Panc1 (cell line): ENCODE measurements around the gene ABHD12. TPM values are rescaled to one million over a fixed set of nuclear protein-coding genes. Genes with fewer than 3 reads are reported as not detected.

Experiments used
- ATAC-seq: fragments of 200-7000 bp; cut with Tn5 transposase; 2 replicates; pipeline ENCODE4 v1.9.1; 2020; ENCODE audit warnings: mild to moderate bottlenecking, moderate library complexity
- BruUV-seq: library from RNA; stranded (reverse); fragments of 400-500 nt; replicated peaks from 2 replicates; lab custom pipeline; 2021; lab: Mats Ljungman, UMichigan
- CTCF ChIA-PET: fragments of 300-600 bp; sonication (Branson Sonifier 250); formaldehyde crosslinking; loops from one replicate; lab custom pipeline; 2022; ENCODE audit warnings: antibody characterized with exemption; lab: Charles Lee
- POLR2A ChIA-PET: fragments of 300-600 bp; sonication (Branson Sonifier 250); formaldehyde crosslinking; loops from one replicate; lab custom pipeline; 2022; ENCODE audit warnings: antibody characterized with exemption; lab: Charles Lee
- DNase-seq: peaks from one replicate; pipeline ENCODE4 v3.0.0-alpha.2; 2010; ENCODE audit warnings: low read depth, low spot score
- H3K27ac ChIP-seq: 2 replicates; pipeline ENCODE4 v1.5.1; 2011; ENCODE audit warnings: mild to moderate bottlenecking, low read length, inconsistent platforms
- H3K27me3 ChIP-seq: fragments of 200-500 bp; sonication (Bioruptor generic); 2 replicates; pipeline ENCODE4 v1.6.0; 2014; ENCODE audit warnings: low read length, inconsistent platforms; ENCODE audit not compliant: control insufficient read depth, insufficient read depth
- H3K36me3 ChIP-seq: fragments of 200-500 bp; sonication (Bioruptor generic); 2 replicates; pipeline ENCODE4 v1.5.1; 2014; ENCODE audit warnings: inconsistent platforms, mild to moderate bottlenecking, low read length, moderate library complexity; ENCODE audit not compliant: control insufficient read depth, insufficient read depth
- H3K4me1 ChIP-seq: 2 replicates; pipeline ENCODE4 v1.5.1; 2011; ENCODE audit warnings: inconsistent platforms, mild to moderate bottlenecking, low read length, moderate library complexity; ENCODE audit not compliant: control insufficient read depth, insufficient read depth
- H3K4me3 ChIP-seq, 2 experiments: 2 replicates each; pipeline ENCODE4 v1.5.1; 2011 to 2012; ENCODE audit warnings: low read depth in 2 of 2, low read length in 2 of 2, mild to moderate bottlenecking in 2 of 2, inconsistent platforms in 1 of 2, moderate library complexity in 1 of 2
- H3K9me3 ChIP-seq: fragments of 200-500 bp; sonication (Bioruptor generic); 2 replicates; pipeline ENCODE4 v1.5.1; 2014; ENCODE audit warnings: low read depth, mild to moderate bottlenecking, inconsistent platforms, low read length, moderate library complexity; ENCODE audit not compliant: control insufficient read depth, insufficient read depth
- CTCF ChIP-seq: fragments of 450-650 bp; IDR thresholded peaks from 2 replicates; pipeline ENCODE4 v1.5.1; 2017; ENCODE audit warnings: mild to moderate bottlenecking
- POLR2AphosphoS5 ChIP-seq: IDR thresholded peaks from 2 replicates; pipeline ENCODE4 v1.6.1; 2012; ENCODE audit warnings: mild to moderate bottlenecking, low read depth, low read length, moderate library complexity
- REST ChIP-seq, 2 experiments: IDR thresholded peaks; 2 replicates each; pipeline ENCODE4 v1.6.1; 2011 to 2012; ENCODE audit warnings: low read depth in 2 of 2, control low read depth in 1 of 2, low read length in 1 of 2, mild to moderate bottlenecking in 1 of 2, moderate library complexity in 1 of 2; ENCODE audit not compliant: insufficient read depth in 1 of 2
- SIN3A ChIP-seq: IDR thresholded peaks from 2 replicates; pipeline ENCODE4 v1.6.1; 2012; ENCODE audit warnings: low read depth, mild to moderate bottlenecking, low read length, moderate library complexity, borderline replicate concordance; ENCODE audit not compliant: insufficient read depth
- TCF7L2 ChIP-seq: IDR thresholded peaks from 2 replicates; pipeline ENCODE4 v1.6.1; 2011; ENCODE audit warnings: mild to moderate bottlenecking, low read depth, low read length, inconsistent platforms
- in situ Hi-C: cut with HindIII; loops from 2 replicates; pipeline ENCODE4 v1.10.0; 2016; ENCODE audit warnings: low sequenced_read_pairs, low pct_unique_long_range_greater_than_20kb
- intact Hi-C: fragments of 100-400 bp; cut with micrococcal nuclease; formaldehyde crosslinking; loops from one replicate; pipeline ENCODE4 v1.10.0; 2022; ENCODE audit not compliant: unreplicated experiment
- total RNA-seq: library from RNA; stranded (reverse); gene quantifications from one replicate; pipeline ENCODE4 v1.2.1, GENCODE V29; 2021; ENCODE audit not compliant: unreplicated experiment

ABHD12 gene
- total RNA-seq, 1 experiment from 2014 or later: 90.9 TPM

GRCh38 chr20:25282034-25282781, 108.4 kb downstream of the ABHD12 start:
- H3K4me1 ChIP-seq: peaks cover 7% of the 10 kb centered on the region; the same call in 1 of the 2 replicates
- peaks cover 34% of the 10 kb centered on the region for H3K36me3 ChIP-seq
- H3K9me3 ChIP-seq: no peaks in the 10 kb centered on the region
- in situ Hi-C loops: no loop called here
- H3K4me3 ChIP-seq: no peak overlapping the region
- DNase-seq (no peak), ATAC-seq (no peak)
- TF ChIP-seq SIN3A (no peak), TCF7L2 (no peak), REST (IDR thresholded peaks at IDR 0.05; ENCODE audit: insufficient read depth in 1 of 2, low read depth in 2 of 2, low read length in 1 of 2) (no peak), CTCF (no peak), POLR2AphosphoS5 (no peak)
- 0 out of 2 replicates have a peak overlapping the region, but pooled peaks have one; percentile 29 for H3K27ac ChIP-seq
- no TSS peak for BruUV-seq
- intact Hi-C loops: no loop called here
- ChIA-PET CTCF (no interaction called here), POLR2A (no interaction called here)
- no peaks in the 10 kb centered on the region for H3K27me3 ChIP-seq

GRCh38 chr20:25281541-25281991, 109.1 kb downstream of the ABHD12 start:
- in situ Hi-C loops: no loop called here

More at GRCh38 chr20:25281541-25281991, 109.1 kb downstream of the ABHD12 start:
- TF ChIP-seq POLR2AphosphoS5: no peak
- no peak for TF ChIP-seq REST (IDR thresholded peaks at IDR 0.05; ENCODE audit: insufficient read depth in 1 of 2, low read depth in 2 of 2, low read length in 1 of 2)
- TF ChIP-seq CTCF: no peak
- no peak for TF ChIP-seq SIN3A
- TF ChIP-seq TCF7L2: no peak
- H3K27me3 ChIP-seq: no peaks in the 10 kb centered on the region
- no TSS peak for BruUV-seq
- no peaks in the 10 kb centered on the region for H3K9me3 ChIP-seq
- intact Hi-C loops: no loop called here
- ChIA-PET CTCF (no interaction called here), POLR2A (no interaction called here)
- H3K27ac ChIP-seq: no peak overlapping the region
- peaks cover 7% of the 10 kb centered on the region; the same call in 1 of the 2 replicates for H3K4me1 ChIP-seq
- H3K36me3 ChIP-seq: peaks cover 34% of the 10 kb centered on the region
- DNase-seq (no peak), ATAC-seq (no peak)
- H3K4me3 ChIP-seq: no peak overlapping the region
